Stimulated activated CD4-positive, alpha-beta T cell treated with anti-CD3 and anti-CD28 coated beads, Interleukin-1b, Interleukin-23, amount 100 ng/mL, for 1 hour (primary cell): ENCODE data around the gene TMEM87B.

Experiments used
- DNase-seq, 2 donors: peaks; one replicate each; pipeline ENCODE4 v3.0.0-alpha.2; 2020; ENCODE audit warnings: low read depth in 2 of 2

The TMEM87B gene

DNA sequence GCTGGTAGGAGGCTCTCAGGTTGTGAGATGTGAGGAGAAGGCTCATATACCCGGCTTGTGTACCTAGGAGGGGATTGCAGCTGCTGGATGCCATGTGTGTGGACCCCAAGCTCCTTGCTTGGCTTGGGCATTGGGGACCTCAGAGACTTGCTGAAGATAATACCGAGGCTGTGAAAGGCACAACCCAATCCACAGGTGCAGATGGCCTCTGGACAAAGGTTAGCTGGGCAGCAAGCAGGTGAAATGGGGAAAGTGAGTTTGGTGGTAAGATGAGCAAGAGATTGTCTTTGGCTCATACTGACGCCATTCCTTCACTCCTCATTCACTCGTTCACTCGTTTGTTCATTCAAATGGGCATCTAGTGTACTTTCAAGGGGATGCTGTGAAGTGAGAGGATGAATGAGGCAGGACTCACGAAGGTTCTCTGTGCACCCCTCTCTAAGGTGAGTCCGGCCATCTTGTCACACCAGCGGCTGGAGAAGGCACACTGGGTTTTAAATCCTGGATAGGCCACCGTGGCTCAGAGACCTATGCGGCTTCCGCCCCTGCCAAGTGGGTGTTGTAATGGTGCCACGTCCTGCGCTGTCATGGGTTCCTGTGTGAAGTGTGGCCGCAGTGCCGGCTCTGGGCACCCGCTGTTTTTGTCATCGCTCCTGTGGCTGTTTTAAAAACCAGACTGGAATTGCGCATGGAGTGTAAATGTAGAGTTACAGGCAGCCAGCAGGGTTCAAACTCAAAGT, 96.8 kb downstream of the TMEM87B start:
- DNase-seq, result no peak

GRCh38 chr2:112152476-112153178, 97.6 kb downstream of the TMEM87B start:
- DNase-seq, result no peak

- DNase-seq, result no peak
These were observed 98.1 kb downstream of the TMEM87B start for GRCh38 chr2:112153179-112153490.

GRCh38 chr2:112153501-112153900, 98.4 kb downstream of the TMEM87B start:
- DNase-seq, result no peak

GRCh38 chr2:112154246-112155117, 99.4 kb downstream of the TMEM87B start:
- no peak for DNase-seq

DNA sequence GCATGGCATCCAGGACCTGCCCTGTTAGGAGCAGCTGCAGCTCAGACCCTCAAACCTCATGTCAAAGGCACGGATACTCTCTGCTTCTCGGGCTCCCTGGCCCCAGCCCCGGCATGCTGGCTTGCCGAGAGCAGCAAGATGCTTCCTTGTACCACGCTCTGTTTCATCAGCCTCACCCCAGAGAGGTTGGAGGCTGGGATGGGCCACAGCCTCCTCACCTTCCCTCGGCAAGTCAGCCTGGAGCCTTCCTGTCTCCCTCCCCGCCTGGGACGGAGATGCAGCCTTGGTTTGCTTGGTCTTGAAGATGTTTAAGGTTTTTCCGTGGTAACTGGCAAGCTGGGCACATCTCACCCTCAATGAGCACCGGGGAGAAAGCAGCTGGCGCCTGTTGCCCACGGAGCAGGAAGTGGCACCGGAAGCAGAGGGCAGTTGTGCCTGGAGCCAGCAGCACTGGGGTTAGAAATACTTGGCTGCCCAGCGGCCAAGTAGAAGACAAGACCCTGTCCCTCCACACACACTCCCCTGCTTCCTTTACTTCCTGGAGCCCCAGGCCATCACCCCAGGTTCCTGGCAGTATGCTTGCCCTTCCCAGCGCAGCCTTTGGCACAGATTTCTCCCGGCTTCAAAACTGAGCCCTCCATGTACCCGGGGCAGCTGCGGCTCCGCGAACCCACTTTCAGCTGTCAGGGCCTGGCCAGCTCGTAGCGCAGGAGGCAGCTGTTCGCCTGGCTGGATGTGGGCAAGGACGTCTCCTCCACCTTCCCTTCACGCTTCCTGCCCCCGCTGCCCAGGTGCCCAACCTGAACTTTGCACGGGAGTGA, 100.5 kb downstream of the TMEM87B start:
- no peak for DNase-seq

DNA sequence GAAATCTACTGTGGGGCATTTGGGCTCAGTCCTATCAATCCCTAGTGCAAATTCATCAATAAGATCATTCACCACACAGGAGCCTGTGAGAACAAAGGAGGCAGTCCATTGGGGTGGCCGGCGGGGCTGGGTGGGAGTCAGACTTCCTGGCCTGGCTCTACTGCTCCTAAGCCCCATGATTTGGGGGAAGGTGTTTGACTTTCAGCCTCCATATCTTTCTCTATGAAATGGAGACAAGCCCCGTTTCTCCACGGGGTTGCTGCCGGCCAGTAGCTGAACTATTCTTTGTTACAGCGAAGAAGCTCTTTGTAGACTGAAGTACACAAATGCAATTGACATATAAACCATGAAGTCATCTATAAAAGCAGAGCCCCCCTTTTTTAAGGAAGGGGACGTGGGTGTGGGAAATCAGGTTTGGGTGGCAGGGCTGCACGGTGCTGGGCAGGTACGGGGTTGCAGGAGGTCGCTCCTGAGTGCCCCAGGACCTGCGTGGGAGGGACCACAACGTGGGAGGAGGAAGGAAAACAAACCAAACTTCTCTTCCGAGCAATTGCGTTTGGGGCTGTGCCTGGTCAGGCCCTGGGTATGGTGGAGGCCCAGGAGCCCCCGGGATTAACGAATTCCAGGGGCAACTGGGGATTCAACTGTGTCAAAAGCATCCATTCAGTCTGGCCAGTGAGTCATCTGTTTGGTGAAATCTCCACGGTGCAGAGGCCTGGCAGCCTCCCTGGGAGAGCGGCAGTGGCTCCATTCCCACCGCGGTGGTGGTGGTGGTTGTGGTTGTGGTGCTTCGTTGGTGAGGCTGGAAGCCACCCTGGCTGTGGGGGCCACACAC, 101.3 kb downstream of the TMEM87B start:
- DNase-seq, result no peak

- DNase-seq, result no peak
These were observed 102.4 kb downstream of the TMEM87B start for GRCh38 chr2:112157472-112157871.

DNA sequence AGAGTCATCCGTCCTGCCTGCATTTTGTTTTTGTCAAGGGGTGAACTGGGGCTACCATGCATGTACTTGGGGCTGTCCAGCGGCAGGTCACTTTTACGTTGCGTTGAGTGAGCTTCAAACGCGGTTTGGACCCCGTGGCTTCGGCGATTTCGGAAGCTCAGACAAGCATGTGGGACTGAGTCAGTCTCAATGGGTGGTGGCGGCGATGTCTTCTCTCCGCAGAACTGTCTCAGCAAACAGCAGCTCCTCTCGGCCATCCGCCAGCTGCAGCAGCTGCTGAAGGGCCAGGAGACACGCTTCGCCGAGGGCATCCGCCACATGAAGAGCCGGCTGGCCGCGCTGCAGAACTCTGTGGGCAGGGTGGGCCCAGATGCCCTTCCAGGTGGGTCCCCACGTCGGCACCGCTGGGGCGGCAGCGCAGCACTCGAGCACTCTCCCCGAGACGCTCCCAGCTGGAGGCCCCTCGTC, 104.4 kb downstream of the TMEM87B start:
- no peak for DNase-seq

- DNase-seq, result no peak
These were observed 105.5 kb downstream of the TMEM87B start for GRCh38 chr2:112160283-112161250.

GRCh38 chr2:112161431-112162145, 106.5 kb downstream of the TMEM87B start:
- DNase-seq, result no peak

GRCh38 chr2:112162341-112162740, 107.3 kb downstream of the TMEM87B start:
- DNase-seq, result no peak

DNA sequence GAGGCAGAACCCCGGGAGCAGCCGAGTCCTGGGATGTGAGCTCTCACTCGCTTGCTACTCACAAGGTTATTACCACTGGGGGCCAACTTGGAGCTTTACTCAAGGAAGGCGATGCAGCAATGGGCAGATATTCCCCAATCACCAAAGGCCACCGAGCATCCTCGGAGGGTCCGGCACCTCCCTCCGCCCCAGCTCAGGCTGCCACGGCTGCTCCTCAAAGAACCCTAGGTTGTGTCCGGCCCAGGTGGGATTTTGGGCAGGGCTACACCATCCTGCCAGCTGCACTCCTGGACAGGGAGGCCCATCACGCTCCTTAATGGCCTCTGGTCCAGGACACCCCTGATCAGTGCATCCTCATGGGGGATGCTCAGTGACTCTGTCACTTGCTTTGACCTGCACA, 107.9 kb downstream of the TMEM87B start:
- DNase-seq, result no peak

- no peak for DNase-seq
These were observed 108.5 kb downstream of the TMEM87B start for GRCh38 chr2:112163541-112163981.

DNA sequence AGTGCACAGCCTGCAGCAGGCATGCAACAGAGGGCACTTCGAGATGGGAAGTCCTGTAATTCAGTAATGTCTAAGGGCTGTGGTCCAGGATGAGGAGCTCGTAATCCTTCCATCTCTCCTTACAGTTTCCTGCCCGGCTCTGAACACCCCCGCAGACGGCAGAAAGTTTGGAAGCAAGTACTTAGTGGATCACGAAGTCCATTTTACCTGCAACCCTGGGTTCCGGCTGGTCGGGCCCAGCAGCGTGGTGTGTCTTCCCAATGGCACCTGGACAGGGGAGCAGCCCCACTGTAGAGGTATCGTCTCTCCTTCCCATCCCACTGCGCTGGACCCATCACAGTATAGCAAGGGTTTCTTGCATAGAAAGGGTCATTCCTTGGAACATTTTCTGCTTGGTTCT, 109.8 kb downstream of the TMEM87B start:
- no peak for DNase-seq

- no peak for DNase-seq
These were observed 110.2 kb downstream of the TMEM87B start for GRCh38 chr2:112165296-112165695.

- no peak for DNase-seq
These were observed 111.9 kb downstream of the TMEM87B start for GRCh38 chr2:112166806-112167499.
